CD4-positive, alpha-beta T cell (primary cell): ENCODE measurements around the gene CTSG. TPM values are rescaled to one million over a fixed set of nuclear protein-coding genes. Genes with fewer than 3 reads are reported as not detected.

ENCODE experiments used
- ATAC-seq: fragments of 200-7000 bp; cut with Tn5 transposase; one replicate; pipeline ENCODE4 v1.10.0; 2022; ENCODE audit warnings: mild to moderate bottlenecking; ENCODE audit not compliant: poor library complexity
- CTCF ChIA-PET: fragments of 350-600 bp; sonication (Branson Sonifier 250); formaldehyde crosslinking; loops from one replicate; lab custom pipeline; 2021; ENCODE audit warnings: antibody characterized with exemption, inconsistent platforms; lab: Charles Lee
- POLR2A ChIA-PET: fragments of 350-600 bp; sonication (Branson Sonifier 250); formaldehyde crosslinking; loops from one replicate; lab custom pipeline; 2021; ENCODE audit warnings: antibody characterized with exemption, inconsistent platforms; lab: Charles Lee
- DNase-seq, 14 experiments: peaks; one replicate each; pipeline ENCODE4 v3.0.0-alpha.2; 2013 to 2020; ENCODE audit warnings: mixed read lengths in 2 of 14
- H3K27ac ChIP-seq, 2 donors: one replicate each; pipeline versions ENCODE4 v1.5.1 to v1.7.0; 2013; ENCODE audit warnings: low read length in 2 of 2, low read depth in 1 of 2, mild to moderate bottlenecking in 1 of 2
- H3K27me3 ChIP-seq, 2 experiments: 1 replicate in 1 of 2; 2 replicates in 1 of 2; pipeline versions ENCODE4 v1.6.1 to v1.7.0; 2013; ENCODE audit warnings: low read length in 2 of 2, control low read depth in 1 of 2, mild to moderate bottlenecking in 1 of 2, moderate library complexity in 1 of 2; ENCODE audit not compliant: insufficient read depth in 2 of 2, control insufficient read depth in 1 of 2
- H3K36me3 ChIP-seq: one replicate; pipeline ENCODE4 v1.6.1; 2013; ENCODE audit warnings: low read length, control low read depth; ENCODE audit not compliant: insufficient read depth
- H3K4me1 ChIP-seq: one replicate; pipeline ENCODE4 v1.6.1; 2013; ENCODE audit warnings: low read length, control low read depth; ENCODE audit not compliant: insufficient read depth
- H3K4me3 ChIP-seq: one replicate; pipeline ENCODE4 v1.5.1; 2013; ENCODE audit warnings: mild to moderate bottlenecking, low read length, moderate library complexity
- H3K9me3 ChIP-seq, 2 experiments: 1 replicate in 1 of 2; 2 replicates in 1 of 2; pipeline versions ENCODE4 v1.6.1 to v1.7.0; 2013; ENCODE audit warnings: low read length in 2 of 2, mild to moderate bottlenecking in 2 of 2, control low read depth in 1 of 2, moderate library complexity in 1 of 2; ENCODE audit not compliant: control insufficient read depth in 1 of 2, insufficient read depth in 1 of 2
- H3K27ac Mint-ChIP-seq: one replicate; pipeline ENCODE4 v1.8.0; 2020; ENCODE audit warnings: mixed read lengths
- H3K27me3 Mint-ChIP-seq: one replicate; pipeline ENCODE4 v1.8.0; 2021; ENCODE audit warnings: mixed read lengths
- H3K36me3 Mint-ChIP-seq: one replicate; pipeline ENCODE4 v1.8.0; 2021; ENCODE audit warnings: low read depth, mixed read lengths
- H3K4me1 Mint-ChIP-seq: one replicate; pipeline ENCODE4 v1.8.0; 2021; ENCODE audit warnings: low read depth, mixed read lengths
- H3K4me3 Mint-ChIP-seq: one replicate; pipeline ENCODE4 v1.8.0; 2020; ENCODE audit warnings: mild to moderate bottlenecking, mixed read lengths
- H3K9me3 Mint-ChIP-seq: one replicate; pipeline ENCODE4 v1.8.0; 2020; ENCODE audit warnings: mixed read lengths
- intact Hi-C, 2 experiments: fragments of 100-400 bp; cut with DNase I in 1 of 2; cut with micrococcal nuclease in 1 of 2; formaldehyde crosslinking; loops; one replicate each; pipeline versions ENCODE4 v1.15.1 to v1.9.0; 2023 to 2025; cut with DNase I, micrococcal nuclease
- total RNA-seq, 174 experiments: library from RNA in 2 of 174; stranded (reverse) in 2 of 174; gene quantifications; one replicate each; pipeline ENCODE4 v1.2.3 and lab custom pipeline; 2021 to 2026
- TF ChIP-seq, protein P1 (sequence below): fragments of 200-600 bp; IDR thresholded peaks from one replicate; pipeline ENCODE4 v1.8.0; 2022; ENCODE audit warnings: antibody characterized with exemption, mild to moderate bottlenecking

CTSG gene
- total RNA-seq, 2 experiments from 2014 or later: not detected

DNA sequence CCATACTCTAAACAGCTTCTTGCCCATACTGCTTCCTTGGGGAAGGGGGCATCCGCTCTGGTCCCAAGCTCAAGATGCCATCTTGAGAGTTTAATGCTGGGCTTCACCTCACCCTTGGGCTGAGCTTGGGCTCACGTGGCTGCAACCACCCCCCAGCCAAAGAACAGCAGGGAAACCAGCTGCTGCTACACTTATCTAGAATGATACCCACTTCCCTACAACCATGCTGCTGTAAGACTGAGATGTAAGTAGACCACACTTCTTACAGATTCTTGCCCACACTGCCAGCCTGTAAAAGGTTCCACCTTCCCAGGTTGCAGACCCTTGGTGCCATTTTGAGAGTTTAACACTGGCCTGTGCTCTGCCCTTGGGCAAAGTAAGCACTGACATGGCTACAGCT is 9.7 kb downstream of the CTSG start:
- ATAC-seq (no peak), DNase-seq (peak in 1 of 14 experiments; percentile 9)
- Mint-ChIP-seq H3K4me1 (no peaks in the 10 kb centered on the region), H3K4me3 (no peak overlapping the region), H3K36me3 (peaks cover 4% of the 10 kb centered on the region), H3K27me3 (peaks cover 14% of the 10 kb centered on the region), H3K27ac (no peak overlapping the region), H3K9me3 (peaks cover 14% of the 10 kb centered on the region)
- intact Hi-C loops: no loop called here
- POLR2A ChIA-PET: no interaction called here
- peaks cover 23 to 29% of the 10 kb centered on the region in 2 experiments for H3K9me3 ChIP-seq
- no peaks in the 10 kb centered on the region for H3K36me3 ChIP-seq
- TF ChIP-seq, protein P1, sequence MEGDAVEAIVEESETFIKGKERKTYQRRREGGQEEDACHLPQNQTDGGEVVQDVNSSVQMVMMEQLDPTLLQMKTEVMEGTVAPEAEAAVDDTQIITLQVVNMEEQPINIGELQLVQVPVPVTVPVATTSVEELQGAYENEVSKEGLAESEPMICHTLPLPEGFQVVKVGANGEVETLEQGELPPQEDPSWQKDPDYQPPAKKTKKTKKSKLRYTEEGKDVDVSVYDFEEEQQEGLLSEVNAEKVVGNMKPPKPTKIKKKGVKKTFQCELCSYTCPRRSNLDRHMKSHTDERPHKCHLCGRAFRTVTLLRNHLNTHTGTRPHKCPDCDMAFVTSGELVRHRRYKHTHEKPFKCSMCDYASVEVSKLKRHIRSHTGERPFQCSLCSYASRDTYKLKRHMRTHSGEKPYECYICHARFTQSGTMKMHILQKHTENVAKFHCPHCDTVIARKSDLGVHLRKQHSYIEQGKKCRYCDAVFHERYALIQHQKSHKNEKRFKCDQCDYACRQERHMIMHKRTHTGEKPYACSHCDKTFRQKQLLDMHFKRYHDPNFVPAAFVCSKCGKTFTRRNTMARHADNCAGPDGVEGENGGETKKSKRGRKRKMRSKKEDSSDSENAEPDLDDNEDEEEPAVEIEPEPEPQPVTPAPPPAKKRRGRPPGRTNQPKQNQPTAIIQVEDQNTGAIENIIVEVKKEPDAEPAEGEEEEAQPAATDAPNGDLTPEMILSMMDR: no peak
- H3K27me3 ChIP-seq: peaks cover 0 to 9% of the 10 kb centered on the region in 2 experiments
- CTCF ChIA-PET: no interaction called here
- no peak overlapping the region for H3K27ac ChIP-seq
- no peak overlapping the region for H3K4me3 ChIP-seq
- H3K4me1 ChIP-seq: no peaks in the 10 kb centered on the region

DNA sequence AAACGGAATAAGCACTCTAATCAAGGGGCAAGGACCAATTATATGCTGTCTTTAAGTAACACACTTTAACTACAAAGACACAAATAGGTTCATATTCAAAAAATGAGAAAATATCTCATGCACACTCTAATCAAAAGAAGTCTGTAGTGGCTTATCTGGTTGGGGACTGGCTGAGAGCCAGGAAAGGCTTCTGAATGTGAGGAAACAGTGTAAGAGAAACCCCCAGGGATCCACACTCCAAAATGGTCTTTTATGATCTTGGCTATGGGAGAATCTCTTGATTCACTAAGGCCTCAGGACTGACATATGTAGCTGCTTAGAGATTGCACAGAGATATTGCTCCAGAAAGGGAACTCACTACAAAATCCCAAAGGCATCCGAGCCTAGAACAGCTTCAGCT is 10.3 kb downstream of the CTSG start:
- H3K27ac Mint-ChIP-seq: no peak overlapping the region
- ChIA-PET POLR2A (no interaction called here), CTCF (interaction anchor here (1.1 kb wide), 1 partner anchor 9 kb away, joined by 4 read pairs; no protein-coding TSS in a partner anchor)
- H3K4me3 ChIP-seq: no peak overlapping the region
- H3K4me3 Mint-ChIP-seq: no peak overlapping the region
- intact Hi-C loops: no loop called here
- H3K9me3 ChIP-seq: peaks cover 23 to 29% of the 10 kb centered on the region in 2 experiments
- TF ChIP-seq, protein P1: no peak
- ATAC-seq: no peak
- peaks cover 0 to 9% of the 10 kb centered on the region in 2 experiments for H3K27me3 ChIP-seq
- no peak overlapping the region for H3K27ac ChIP-seq
- no peaks in the 10 kb centered on the region for H3K4me1 Mint-ChIP-seq
- H3K27me3 Mint-ChIP-seq: peaks cover 14% of the 10 kb centered on the region
- DNase-seq: no peak
- H3K4me1 ChIP-seq: no peaks in the 10 kb centered on the region
- H3K9me3 Mint-ChIP-seq: peaks cover 14% of the 10 kb centered on the region
- H3K36me3 Mint-ChIP-seq: peaks cover 4% of the 10 kb centered on the region
- no peaks in the 10 kb centered on the region for H3K36me3 ChIP-seq

DNA sequence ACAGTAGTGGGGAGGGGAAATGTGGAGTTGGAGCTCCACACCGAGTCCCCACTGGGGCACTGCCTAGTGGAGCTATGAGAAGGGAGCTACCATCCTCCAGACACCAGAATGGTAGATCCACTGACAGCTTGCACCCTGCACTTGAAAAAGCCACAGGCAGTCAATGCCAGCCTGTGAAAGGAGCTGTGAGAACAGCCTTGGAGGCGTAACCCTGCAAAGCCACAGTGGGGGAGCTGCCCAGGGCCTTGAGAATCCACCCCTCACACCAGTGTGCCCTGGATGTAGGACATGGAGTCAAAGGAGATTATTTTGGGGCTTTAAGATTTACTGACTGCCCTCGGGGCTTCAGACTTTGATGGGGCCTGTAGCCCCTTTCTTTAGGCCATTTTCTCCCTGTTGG is 12.5 kb downstream of the CTSG start:
- peaks cover 10% of the 10 kb centered on the region for H3K9me3 Mint-ChIP-seq

More for the DNA sequence above, 12.5 kb downstream of the CTSG start:
- H3K9me3 ChIP-seq: peaks cover 18 to 29% of the 10 kb centered on the region in 2 experiments
- H3K4me3 ChIP-seq: no peak overlapping the region
- no peak overlapping the region for H3K27ac ChIP-seq
- no peaks in the 10 kb centered on the region for H3K4me1 Mint-ChIP-seq
- peaks cover 0 to 9% of the 10 kb centered on the region in 2 experiments for H3K27me3 ChIP-seq
- ATAC-seq (no peak), DNase-seq (peak in 1 of 14 experiments; percentile 17)
- POLR2A ChIA-PET: no interaction called here
- H3K27ac Mint-ChIP-seq: no peak overlapping the region
- H3K36me3 Mint-ChIP-seq: peaks cover 4% of the 10 kb centered on the region
- CTCF ChIA-PET: no interaction called here
- H3K36me3 ChIP-seq: no peaks in the 10 kb centered on the region
- peaks cover 24% of the 10 kb centered on the region for H3K27me3 Mint-ChIP-seq
- TF ChIP-seq, protein P1: no peak
- intact Hi-C loops: no loop called here
- H3K4me3 Mint-ChIP-seq: no peak overlapping the region
- H3K4me1 ChIP-seq: no peaks in the 10 kb centered on the region
